ENCODE measurements around the gene LEPROT. TPM values are rescaled to one million over a fixed set of nuclear protein-coding genes. Genes with fewer than 3 reads are reported as not detected.
A peak's percentile ranks its signal among the peaks of the same experiment; 100 is the strongest.

Gene LEPROT
- total RNA-seq, 1 experiment from 2014 or later, result 43.4 TPM

DNA sequence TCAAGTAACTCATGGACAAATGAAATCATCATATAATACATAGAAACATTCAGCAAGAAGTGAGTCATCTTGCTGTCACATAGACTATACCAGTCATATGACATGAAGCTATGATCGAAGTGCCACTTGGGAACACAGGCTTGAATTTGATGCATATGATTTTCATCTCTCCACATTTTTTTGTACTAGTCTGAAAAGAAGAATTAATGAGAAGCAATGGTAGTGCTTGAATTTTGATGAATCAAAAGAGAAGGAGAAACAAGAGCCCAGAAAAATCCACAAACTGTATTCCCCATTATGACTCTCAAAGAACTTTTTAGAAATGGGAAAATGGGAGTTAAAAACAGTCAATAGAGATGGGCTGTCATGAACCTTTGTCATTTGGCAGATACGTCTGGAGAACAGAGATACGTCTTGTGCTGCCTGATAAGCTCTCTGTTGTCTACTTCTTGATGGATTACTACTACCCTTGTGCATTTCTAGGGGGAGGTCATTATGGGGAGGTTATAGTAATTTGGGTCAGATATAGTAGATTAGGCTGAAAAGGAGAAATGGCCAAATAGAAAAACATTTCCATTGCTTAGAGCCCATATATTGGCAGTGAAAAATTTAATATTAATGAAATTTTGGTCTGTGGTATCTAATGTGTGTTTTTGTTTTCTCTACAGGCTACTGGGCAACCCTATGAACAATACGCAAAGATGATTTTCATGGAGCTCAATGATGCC is 8.0 kb upstream of the LEPROT start:
- no peak for DNase-seq (ENCODE audit: low spot score)

DNA sequence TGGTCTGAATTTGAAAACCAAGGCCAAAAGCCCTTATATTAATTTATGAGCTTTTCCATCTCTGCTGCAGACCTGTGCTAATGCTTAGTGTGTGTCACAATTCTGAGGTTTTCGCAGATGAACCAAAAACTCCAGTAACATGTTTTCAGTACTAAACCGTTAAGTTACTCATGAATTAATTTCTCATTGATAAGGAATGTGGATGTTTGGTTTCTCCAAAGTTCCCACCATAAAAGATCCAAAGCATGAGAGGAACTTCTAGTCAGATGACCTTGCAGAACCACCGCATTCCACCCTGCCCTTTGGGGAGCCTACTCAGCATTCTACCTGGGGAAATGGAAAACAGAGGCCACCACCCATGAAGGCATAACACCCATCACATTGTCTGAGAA is 7.5 kb upstream of the LEPROT start:
- DNase-seq (ENCODE audit: low spot score), result no peak

DNA sequence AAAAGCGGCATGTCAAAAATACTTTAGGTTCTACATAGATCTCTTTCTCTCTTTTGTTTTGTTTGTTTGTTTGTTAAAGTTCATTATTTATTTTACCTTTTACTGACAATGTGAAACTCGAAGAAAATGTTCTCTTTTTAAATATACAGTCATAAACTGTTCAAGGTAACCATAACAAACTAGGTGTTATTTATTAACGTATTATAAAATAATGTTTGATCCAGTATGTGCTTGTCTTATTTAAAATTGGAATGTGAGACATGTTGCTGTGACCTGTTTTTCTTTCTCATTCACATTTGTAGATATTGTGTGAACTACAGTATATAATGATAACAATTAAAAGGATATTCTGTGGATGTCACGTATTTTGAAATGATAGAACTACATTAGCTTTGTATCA is 5.9 kb upstream of the LEPROT start:
- DNase-seq (ENCODE audit: low spot score), result no peak

DNA sequence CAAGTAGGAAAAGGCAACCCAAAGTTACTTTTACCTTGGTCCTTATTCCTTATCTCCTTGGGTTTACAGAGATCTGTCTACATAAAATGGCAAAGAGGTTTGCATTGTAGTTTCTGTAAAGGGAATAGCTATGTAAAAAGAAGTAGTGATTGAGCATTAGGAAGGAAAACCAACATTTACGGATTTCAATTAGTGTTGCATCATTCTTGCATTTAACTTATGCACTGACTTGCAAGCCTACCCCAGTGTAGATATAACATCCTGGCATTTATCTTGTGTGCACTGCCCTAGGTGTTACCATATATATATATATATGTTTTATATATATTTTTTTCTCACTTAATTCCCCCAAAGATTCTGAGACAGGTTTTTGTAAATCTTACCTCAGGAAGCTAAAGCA is 3.7 kb upstream of the LEPROT start:
- DNase-seq (ENCODE audit: low spot score), result no peak

DNA sequence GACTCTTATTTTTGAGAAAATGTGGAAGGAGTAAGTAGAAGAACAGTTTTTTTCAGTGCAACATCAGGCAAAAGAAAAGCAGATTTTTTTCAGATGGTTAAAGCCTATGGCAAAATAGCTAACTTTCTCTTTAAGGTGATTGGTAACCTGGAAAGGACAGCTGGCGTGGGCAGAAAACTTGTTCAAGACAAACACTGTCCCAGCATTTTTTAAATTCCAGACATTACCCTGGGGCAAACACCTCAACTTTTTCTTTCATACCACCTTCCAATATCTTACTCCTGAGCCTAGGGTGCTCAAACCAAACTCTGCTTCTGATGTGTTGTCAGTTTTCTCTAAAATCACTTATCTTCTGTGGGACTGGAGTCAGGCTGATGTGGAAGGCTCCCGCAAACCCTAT is 2.7 kb upstream of the LEPROT start:
- DNase-seq (ENCODE audit: low spot score), result no peak

DNA sequence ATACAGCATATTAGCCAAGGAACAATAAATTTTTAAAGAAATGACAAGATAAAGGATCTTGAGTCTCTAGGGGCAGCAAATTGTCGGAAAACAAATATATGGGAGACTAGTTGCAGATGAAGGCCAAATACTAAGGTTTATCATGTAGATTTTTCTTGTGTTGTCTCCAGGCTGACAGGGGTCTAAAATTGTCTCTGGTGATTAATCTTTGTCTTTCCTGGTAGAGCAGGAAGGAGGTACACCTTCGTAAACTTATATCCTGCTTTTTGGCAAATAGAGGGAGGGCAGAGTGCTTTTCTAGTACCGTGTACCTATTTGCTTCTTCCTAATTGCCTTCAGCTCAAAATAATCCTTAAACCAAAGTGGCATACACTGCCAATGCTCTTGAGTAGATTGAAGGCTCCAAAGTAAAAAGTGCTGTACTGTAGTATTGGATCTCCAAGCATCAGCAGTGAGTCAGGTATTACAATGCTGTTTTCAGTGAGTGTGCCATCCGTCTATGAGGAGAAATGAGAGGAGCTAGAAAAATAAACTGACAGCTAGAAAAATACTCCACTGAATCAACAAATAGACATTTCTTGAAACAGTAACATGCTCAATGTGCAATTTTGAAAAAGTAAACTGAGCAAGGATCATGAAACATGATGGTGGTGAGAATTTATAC is 1.8 kb upstream of the LEPROT start:
- no peak for DNase-seq (ENCODE audit: low spot score)

DNA sequence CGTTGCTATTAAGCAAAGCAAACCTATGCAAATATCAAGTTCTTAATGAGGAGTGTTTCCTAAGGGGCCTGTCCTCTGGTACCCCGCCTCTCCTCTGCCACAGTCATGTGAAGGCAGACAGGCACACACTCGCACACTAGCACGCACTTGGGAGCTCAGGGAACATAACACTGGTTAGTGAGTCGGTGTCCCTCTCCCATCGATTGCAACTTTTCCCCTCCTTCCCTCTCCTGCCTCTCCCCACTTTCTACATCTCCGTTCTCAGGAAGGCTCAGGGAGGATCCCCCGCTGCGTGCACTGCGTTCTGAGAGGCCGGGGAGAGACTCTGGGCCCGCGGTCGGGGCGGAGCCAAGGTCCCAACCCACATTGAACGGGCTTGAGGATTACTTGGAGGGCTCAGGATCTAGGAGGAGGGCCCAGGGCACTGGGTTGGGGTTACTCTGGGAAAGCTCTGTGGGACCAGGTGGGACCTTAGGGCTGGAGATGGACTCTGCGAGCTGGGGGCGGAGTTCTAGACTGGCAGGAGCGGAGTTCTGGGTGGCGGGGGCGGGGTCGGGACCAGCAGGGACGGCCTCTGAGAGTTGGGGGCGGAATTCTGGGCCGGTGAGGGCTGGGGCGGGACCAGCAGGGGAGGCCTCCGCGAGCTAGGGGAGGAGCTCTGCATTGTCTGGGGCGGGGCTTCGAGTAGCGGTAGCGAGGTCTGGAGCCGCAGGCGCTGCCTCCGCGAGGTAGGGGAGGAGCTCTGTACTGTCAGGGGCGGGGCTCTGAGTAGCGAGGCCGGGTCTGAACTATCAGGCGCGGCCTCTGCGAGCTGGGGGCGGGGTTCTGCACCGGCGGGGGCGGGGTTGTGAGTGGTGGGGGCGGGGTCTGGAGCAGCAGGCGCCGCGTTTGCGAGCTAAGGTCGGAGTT is 533 bp upstream of the LEPROT start:
- peak; percentile 96 for DNase-seq (ENCODE audit: low spot score)

DNA sequence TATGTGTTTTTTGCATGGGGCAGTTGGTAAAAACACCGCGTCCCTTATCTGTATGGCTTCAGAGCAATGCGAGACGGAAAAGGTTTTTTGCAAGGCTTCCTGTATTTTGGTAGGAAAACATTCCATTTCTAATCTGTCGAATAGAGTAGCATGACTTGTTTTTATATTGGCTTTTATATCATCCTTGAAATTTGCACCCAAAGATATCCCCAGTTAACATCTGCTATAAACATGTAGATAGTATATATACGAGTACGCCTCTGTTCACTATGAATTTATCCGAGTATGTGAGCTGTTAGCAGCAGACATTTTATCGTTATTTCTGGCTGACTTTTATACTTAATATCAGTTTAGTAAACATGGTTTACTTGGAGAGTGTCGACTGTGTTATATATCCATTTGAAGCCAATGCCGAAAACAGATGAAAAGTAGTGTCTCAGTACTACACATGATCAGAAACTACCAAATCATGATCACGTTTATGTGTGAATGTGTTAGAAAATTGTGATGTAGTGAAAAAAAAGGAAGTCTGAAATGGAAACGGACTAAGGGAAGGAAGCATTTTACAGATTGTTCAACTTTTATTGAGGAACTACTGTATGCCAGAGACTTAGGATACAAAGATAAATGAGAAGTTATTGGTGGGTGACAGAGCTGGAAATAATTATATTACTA is 1.0 kb downstream of the LEPROT start:
- no peak for DNase-seq (ENCODE audit: low spot score)

DNA sequence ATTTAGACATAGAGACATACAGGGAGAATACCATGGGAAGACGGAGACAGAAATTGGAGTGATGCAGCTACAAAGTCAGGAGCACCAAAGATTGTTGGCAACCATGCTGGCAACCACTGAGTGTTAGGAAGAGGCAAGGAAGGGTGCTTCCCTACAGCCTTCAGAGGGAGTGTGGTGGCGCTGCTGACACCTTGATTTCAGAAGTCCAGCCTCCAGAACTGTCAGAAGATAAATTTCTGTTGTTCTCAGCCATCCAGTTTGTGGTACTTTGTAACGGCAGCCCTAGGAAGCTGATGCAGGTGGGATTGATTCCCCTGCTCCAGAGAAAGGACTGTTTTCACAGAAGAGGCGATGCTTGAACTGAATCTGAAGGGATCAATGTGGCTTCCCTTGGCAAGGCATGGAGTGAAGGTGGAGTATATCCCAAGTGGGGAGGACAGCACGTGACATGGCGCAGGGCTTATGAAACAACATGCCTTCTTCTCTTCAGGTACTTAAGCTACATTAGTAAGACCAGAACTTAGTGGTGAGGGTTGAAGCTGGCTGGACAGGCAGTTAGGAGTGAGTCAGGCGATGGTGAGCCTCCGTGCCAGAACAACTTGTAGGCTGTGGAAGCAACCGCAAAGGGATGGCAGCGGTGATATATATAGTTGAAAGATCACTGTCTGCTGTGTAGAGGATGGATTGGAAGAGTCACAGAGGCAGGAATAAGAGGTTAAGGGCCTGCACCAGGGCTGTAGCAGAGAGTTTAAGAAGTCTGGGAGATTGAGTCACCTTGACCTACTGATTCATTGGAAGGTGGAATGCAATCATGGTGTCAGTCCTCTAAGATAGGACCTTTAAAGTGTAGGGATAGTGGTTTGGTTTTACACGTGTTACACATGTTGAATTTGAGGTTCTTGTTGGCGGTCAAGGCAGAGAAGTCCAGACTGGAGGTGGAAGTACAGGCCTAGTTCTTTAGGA is 2.1 kb downstream of the LEPROT start:
- DNase-seq (ENCODE audit: low spot score), result peak; percentile 33

DNA sequence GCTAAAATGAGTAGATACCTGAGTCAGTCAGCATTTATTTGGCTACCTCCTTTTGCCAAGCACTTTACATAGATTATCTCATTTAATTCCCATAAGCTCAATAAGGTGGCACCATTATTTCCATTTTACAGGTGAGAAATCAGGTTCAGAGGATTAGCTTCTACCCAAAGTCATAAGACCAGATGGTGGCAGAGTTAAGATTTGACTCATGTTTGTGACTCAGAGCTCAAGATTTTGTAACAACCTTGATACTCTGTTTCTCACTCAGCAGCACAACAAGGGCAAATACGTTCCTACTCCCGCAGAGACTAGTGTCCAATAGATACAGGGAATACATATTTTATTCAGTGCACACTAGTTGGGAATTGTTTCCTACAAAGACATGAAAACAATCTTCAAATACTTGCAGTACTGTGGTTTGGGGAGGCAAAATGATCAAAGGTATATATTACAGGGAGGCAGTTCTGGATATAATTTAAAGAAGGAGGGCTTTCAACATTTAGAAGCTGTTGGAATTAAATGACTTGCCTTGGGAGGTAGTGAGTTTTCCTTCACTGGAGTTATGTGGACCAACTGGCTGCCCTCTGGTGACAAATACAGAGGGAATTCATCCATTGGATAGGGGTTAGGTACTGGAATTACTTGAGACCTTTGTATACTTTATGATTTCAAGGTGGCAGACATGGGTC is 3.6 kb downstream of the LEPROT start:
- peak; percentile 71 for DNase-seq (ENCODE audit: low spot score)

DNA sequence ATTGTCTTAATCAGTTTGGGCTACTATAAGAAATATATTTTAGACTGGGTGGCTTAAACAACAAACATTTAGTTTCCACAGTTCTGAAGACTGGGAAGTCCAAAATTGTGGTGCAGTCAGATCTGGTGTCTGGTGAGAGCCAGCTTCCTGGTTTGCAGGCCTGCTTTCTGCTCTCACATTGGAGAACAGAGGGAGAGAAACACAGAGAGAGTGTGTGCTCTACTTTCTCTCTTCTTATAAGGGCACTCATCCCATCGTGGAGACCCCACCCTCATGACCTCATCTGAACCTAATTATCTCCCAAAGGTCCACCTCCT is 4.1 kb downstream of the LEPROT start:
- no peak for DNase-seq (ENCODE audit: low spot score)

DNA sequence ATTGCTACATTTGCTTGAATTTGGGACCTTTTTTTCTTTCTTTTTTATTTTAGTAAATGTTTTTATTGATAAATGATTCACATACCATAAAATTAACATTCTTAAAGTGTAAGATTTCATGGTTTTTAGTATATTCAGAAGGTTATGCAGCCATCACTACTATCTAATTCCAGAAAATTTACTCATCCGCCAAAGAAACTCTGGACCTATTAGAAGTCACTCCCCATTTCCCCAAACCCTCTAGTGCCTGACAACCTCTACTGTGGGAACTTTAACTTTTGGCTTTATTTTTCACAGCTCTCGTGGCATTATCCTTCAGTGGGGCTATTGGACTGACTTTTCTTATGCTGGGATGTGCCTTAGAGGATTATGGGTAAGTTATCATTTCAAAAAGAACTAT is 4.5 kb downstream of the LEPROT start:
- DNase-seq (ENCODE audit: low spot score), result no peak

DNA sequence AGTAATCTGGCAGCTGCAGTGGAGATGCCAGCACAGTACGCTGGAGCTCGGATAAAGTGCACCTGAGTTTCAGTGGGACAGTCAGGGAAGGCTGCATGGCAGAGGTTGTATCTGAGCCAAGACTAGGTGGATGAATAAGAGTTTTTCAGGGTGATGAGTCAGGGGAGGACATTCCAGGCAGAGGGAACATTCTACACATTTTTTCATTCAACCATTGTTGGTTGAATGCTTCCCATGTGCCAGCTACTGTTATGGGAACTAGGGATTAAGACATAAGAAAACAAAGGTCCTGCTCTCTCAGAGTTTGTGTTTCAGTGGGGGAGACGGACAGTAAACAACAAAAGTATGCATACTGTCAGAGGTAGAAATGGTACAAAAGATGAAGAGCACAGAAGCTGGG is 5.2 kb downstream of the LEPROT start:
- DNase-seq (ENCODE audit: low spot score), result peak; percentile 61

DNA sequence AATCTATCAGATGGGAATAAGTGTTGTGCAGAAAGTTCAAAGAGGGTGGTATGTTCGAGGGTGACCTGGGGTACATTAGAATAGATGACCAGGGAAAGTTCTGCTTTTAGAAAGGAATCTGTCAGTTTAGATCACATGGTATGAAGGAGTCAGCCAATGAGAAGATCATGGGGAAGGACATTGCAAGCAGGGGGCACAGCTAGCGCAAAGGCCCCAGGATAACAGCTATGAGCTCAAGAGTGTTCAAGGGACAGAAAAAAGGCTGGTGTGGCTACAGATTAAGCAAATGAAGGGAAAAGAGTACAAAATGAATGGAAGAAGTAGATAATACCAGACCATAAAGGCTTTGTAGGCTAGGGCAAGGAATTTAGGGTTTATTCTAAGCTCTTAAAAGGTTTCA is 8.6 kb downstream of the LEPROT start:
- DNase-seq (ENCODE audit: low spot score), result no peak

DNA sequence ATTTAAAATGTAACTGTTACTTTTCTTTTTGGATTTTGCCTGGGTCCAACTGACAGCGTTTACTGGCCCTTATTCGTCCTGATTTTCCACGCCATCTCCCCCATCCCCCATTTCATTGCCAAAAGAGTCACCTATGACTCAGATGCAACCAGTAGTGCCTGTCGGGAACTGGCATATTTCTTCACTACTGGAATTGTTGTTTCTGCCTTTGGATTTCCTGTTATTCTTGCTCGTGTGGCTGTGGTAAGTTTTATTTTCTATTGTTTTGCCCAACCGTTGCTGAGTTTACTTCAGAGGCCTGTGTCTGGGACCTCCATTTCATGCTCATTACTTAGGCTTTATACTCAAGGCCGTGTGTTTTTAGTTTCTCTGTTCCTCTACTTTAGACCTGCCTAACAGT is 9.3 kb downstream of the LEPROT start:
- DNase-seq (ENCODE audit: low spot score), result peak; percentile 82

DNA sequence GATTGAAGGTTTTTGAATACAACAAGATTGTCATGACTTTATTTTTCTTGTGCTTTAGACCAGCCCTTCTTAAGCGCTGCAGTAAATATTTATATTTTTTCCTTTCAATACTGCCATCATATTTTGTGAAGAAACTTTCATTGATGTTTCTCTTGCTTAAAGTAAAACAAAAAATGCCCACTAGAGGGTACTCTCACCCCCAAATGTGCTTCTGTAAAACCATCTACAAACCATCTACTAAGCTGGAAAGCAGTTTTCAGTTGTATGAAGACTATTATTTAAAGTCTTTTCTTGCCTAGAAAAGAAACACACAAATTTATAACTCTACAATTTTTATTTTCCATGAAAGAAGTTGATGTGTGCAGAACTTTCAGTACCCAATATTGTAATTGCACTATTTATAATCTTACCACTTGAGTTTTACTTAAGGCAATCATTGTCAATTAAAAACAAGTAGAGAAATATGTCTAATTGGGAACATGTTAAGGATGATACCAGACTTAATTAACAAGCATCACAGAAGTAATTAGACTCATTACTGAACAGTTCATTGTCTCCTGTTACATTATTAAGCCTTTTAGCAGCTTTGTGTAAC is 10.7 kb downstream of the LEPROT start:
- DNase-seq (ENCODE audit: low spot score), result peak; percentile 35

DNA sequence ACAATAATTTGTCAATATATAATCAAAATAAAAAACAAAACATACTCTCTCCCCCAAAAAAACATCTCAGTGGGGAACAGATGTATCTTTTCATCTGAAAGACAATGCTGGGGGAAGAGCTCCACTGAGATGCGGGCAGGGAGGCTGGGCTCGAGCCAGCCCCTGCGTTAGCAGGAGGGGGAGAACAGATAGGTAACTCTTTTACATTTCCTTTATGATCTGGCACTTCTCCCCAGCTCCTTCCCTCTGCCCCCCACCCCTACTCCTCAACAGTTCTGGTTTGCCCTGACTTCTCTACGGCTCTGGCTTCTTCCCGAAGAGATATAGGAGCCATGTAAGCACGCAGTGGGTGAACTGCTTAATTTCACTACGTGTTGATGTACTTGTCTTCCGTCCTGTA is 12.4 kb downstream of the LEPROT start:
- no peak for DNase-seq (ENCODE audit: low spot score)

DNA sequence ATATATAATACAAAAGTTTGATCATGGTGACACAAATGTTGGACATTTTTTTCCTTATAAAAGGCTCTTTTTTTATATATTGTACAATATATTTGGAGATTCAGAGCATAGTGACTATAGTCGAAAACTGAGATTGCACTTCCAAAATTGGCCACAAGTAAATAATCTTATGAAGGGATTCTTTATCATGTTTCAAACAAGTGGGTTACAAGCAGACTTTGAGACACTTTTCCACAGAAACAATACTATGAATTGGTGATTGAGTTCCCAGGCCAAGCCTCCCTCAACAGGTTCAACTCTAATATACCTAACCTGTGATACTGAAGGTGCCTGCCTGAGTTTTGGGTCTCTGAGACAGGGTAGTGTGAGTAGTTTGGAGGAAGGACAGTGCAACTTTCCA is 13.8 kb downstream of the LEPROT start:
- no peak for DNase-seq (ENCODE audit: low spot score)

DNA sequence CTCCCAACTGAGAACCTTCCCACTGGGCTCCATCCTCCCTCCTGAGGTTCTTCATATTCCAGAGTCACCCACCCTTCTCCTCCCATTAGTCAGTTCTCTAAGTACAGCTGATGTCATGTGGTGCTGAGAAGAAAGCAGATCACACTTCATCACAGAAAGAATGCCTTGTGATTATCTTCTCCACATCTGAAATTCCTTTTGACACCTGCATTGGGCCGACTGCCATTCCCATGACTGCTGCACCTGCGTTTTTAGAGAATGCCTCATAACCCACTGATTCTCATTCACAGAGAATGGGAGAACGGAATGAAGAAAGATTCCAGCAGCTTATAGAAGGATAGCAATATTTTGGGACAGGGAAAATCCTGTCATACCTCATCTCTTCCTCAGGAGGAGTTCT is 14.3 kb downstream of the LEPROT start:
- DNase-seq (ENCODE audit: low spot score), result no peak

DNA sequence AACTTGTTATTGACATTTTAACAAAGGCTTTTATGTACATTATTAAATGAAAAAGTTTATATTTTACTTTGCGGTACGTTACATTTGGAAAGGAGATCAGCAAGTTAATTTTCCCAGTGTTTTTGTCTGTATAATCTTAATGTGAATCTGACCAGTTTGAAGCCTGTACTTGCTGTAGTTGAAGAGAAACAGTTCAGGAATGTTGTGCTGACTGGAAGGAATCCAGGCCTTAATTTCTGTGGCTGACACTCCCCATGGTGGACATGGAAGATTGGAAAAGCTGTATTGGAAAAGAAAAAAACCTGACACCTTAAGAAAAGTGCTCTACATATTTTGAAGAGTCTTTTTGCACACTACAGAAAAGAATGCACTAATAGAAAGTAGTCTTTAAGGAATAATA is 15.5 kb downstream of the LEPROT start:
- no peak for DNase-seq (ENCODE audit: low spot score)
